Bronchial epithelial cell (primary cell): ENCODE measurements around the gene OSBPL5. TPM values are rescaled to one million over a fixed set of nuclear protein-coding genes. Genes with fewer than 3 reads are reported as not detected.

Experiments
- DNase-seq: peaks from one replicate; pipeline ENCODE4 v3.0.0-alpha.2; 2010; ENCODE audit warnings: low read depth
- FAIRE-seq: peaks from 2 replicates; lab custom pipeline; 2011; peaks lifted over from hg19 to GRCh38; lab: Jason Lieb, UNC
- H3K27me3 ChIP-seq: 2 replicates; pipeline ENCODE4 v1.5.1; 2011; ENCODE audit warnings: low read length; ENCODE audit not compliant: control insufficient read depth, insufficient read depth
- H3K36me3 ChIP-seq: 2 replicates; pipeline ENCODE4 v1.5.1; 2011; ENCODE audit warnings: low read length; ENCODE audit not compliant: control insufficient read depth, insufficient read depth
- H3K4me3 ChIP-seq: 2 replicates; pipeline ENCODE4 v1.5.1; 2011; ENCODE audit warnings: mild to moderate bottlenecking, low read depth, low read length, control low read depth
- total RNA-seq: library from RNA; depleted of rRNA; stranded (reverse); fragments of >200 nt; gene quantifications from 2 replicates; pipeline ENCODE4 v1.2.1, GENCODE V29; 2014
- TF ChIP-seq, protein P1 (sequence below): IDR thresholded peaks from 2 replicates; pipeline ENCODE4 v1.5.1; 2011; ENCODE audit warnings: mild to moderate bottlenecking, moderate library complexity, low read length, control low read depth, inconsistent platforms; ENCODE audit not compliant: insufficient read depth, severe bottlenecking

Gene OSBPL5
- total RNA-seq, 1 donor from 2014 or later = 21.1 TPM

- TF ChIP-seq, protein P1, sequence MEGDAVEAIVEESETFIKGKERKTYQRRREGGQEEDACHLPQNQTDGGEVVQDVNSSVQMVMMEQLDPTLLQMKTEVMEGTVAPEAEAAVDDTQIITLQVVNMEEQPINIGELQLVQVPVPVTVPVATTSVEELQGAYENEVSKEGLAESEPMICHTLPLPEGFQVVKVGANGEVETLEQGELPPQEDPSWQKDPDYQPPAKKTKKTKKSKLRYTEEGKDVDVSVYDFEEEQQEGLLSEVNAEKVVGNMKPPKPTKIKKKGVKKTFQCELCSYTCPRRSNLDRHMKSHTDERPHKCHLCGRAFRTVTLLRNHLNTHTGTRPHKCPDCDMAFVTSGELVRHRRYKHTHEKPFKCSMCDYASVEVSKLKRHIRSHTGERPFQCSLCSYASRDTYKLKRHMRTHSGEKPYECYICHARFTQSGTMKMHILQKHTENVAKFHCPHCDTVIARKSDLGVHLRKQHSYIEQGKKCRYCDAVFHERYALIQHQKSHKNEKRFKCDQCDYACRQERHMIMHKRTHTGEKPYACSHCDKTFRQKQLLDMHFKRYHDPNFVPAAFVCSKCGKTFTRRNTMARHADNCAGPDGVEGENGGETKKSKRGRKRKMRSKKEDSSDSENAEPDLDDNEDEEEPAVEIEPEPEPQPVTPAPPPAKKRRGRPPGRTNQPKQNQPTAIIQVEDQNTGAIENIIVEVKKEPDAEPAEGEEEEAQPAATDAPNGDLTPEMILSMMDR = peak; percentile 51
- H3K27me3 ChIP-seq = peaks cover 4% of the 10 kb centered on the region
- no peak for FAIRE-seq
- H3K36me3 ChIP-seq = no peaks in the 10 kb centered on the region
- no peak for DNase-seq
- no peak overlapping the region for H3K4me3 ChIP-seq
Observed at GRCh38 chr11:3195251-3196160, 30.4 kb upstream of the OSBPL5 start.

GRCh38 chr11:3194016-3194816, 29.1 kb upstream of the OSBPL5 start:
- Histone ChIP-seq H3K4me3 (no peak overlapping the region), H3K27me3 (peaks cover 4% of the 10 kb centered on the region), H3K36me3 (no peaks in the 10 kb centered on the region)
- DNase-seq (no peak), FAIRE-seq (no peak)
- TF ChIP-seq, protein P1 = no peak

- Histone ChIP-seq H3K27me3 (peaks cover 4% of the 10 kb centered on the region), H3K36me3 (no peaks in the 10 kb centered on the region), H3K4me3 (no peak overlapping the region)
- FAIRE-seq (no peak), DNase-seq (no peak)
- TF ChIP-seq, protein P1 = no peak
Observed at GRCh38 chr11:3193373-3194015, 28.4 kb upstream of the OSBPL5 start.

GRCh38 chr11:3192511-3193372, 27.6 kb upstream of the OSBPL5 start:
- Histone ChIP-seq H3K4me3 (no peak overlapping the region), H3K36me3 (no peaks in the 10 kb centered on the region), H3K27me3 (peaks cover 4% of the 10 kb centered on the region)
- FAIRE-seq (no peak), DNase-seq (no peak)
- TF ChIP-seq, protein P1 = no peak
